ENCODE results near the gene CDH23. TPM values are rescaled to one million over a fixed set of nuclear protein-coding genes. Genes with fewer than 3 reads are reported as not detected.

Gene CDH23
- total RNA-seq, 4 donors from 2014 or later, result 14.4 to 29.6 (median 19.7) TPM

GRCh38 chr10:71582019-71582418, 185.3 kb downstream of the CDH23 start:
- DNase-seq (ENCODE audit: extremely low spot score), result no peak
- 78% methylated on average over 3 of the region's 3 CpGs for WGBS
- Histone ChIP-seq H3K9me3 (no peaks in the 10 kb centered on the region), H3K27me3 (no peaks in the 10 kb centered on the region), H3K27ac (replicated peaks in 1 of 4) (no peak overlapping the region), H3K4me1 (no peaks in the 10 kb centered on the region), H3K4me3 (no peak overlapping the region), H3K36me3 (no peaks in the 10 kb centered on the region)
- TF ChIP-seq POLR2AphosphoS5 (IDR thresholded peaks at IDR 0.05) (no peak), POLR2A (IDR thresholded peaks at IDR 0.05; ENCODE audit: low read depth) (no peak), EP300 (IDR thresholded peaks at IDR 0.05) (no peak)
- TF ChIP-seq, protein P1, sequence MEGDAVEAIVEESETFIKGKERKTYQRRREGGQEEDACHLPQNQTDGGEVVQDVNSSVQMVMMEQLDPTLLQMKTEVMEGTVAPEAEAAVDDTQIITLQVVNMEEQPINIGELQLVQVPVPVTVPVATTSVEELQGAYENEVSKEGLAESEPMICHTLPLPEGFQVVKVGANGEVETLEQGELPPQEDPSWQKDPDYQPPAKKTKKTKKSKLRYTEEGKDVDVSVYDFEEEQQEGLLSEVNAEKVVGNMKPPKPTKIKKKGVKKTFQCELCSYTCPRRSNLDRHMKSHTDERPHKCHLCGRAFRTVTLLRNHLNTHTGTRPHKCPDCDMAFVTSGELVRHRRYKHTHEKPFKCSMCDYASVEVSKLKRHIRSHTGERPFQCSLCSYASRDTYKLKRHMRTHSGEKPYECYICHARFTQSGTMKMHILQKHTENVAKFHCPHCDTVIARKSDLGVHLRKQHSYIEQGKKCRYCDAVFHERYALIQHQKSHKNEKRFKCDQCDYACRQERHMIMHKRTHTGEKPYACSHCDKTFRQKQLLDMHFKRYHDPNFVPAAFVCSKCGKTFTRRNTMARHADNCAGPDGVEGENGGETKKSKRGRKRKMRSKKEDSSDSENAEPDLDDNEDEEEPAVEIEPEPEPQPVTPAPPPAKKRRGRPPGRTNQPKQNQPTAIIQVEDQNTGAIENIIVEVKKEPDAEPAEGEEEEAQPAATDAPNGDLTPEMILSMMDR (IDR thresholded peaks at IDR 0.05), result no peak
- intact Hi-C loops (cut with DNase I), result no loop called here

GRCh38 chr10:71582506-71583475, 186.1 kb downstream of the CDH23 start:
- intact Hi-C loops (cut with DNase I), result no loop called here
- no peak overlapping the region for H3K27ac ChIP-seq (replicated peaks in 1 of 4)
- WGBS, result 90% methylated on average over 18 of the region's 21 CpGs
- no peaks in the 10 kb centered on the region for H3K27me3 ChIP-seq
- no peak for TF ChIP-seq POLR2A (IDR thresholded peaks at IDR 0.05; ENCODE audit: low read depth)
- TF ChIP-seq POLR2AphosphoS5 (IDR thresholded peaks at IDR 0.05), result no peak
- TF ChIP-seq, protein P1 (IDR thresholded peaks at IDR 0.05), result no peak
- TF ChIP-seq EP300 (IDR thresholded peaks at IDR 0.05), result no peak
- no peaks in the 10 kb centered on the region for H3K9me3 ChIP-seq
- no peak for DNase-seq (ENCODE audit: extremely low spot score)
- no peaks in the 10 kb centered on the region for H3K36me3 ChIP-seq
- no peak overlapping the region for H3K4me3 ChIP-seq
- no peaks in the 10 kb centered on the region for H3K4me1 ChIP-seq

DNA sequence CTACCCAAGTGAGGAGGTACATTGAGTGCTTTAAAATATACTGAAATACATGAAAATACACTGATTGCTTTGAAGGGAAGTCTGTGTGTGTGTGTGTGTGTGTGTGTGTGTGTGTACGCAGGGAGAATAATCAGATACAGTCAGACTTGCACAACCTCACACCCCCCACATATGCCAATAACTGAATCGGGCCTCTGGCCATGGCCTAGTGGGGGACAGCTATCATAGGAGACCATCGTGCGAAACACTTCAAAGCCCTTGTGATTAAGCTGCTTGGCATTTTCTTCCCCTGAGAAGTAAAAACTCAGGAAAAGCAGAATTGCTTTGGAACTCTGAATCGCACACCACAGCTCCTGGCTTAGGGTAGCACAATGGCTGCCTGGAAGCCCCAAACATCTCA, 187.7 kb downstream of the CDH23 start:
- Histone ChIP-seq H3K36me3 (no peaks in the 10 kb centered on the region), H3K27me3 (no peaks in the 10 kb centered on the region), H3K4me1 (no peaks in the 10 kb centered on the region), H3K9me3 (no peaks in the 10 kb centered on the region), H3K27ac (replicated peaks in 1 of 4) (no peak overlapping the region), H3K4me3 (no peak overlapping the region)
- no peak for DNase-seq (ENCODE audit: extremely low spot score)
- intact Hi-C loops (cut with DNase I), result no loop called here
- TF ChIP-seq EP300 (IDR thresholded peaks at IDR 0.05) (no peak), POLR2AphosphoS5 (IDR thresholded peaks at IDR 0.05) (no peak), POLR2A (IDR thresholded peaks at IDR 0.05; ENCODE audit: low read depth) (no peak)
- TF ChIP-seq, protein P1 (IDR thresholded peaks at IDR 0.05), result no peak
- WGBS, result 76% methylated on average over 5 of the region's 5 CpGs

DNA sequence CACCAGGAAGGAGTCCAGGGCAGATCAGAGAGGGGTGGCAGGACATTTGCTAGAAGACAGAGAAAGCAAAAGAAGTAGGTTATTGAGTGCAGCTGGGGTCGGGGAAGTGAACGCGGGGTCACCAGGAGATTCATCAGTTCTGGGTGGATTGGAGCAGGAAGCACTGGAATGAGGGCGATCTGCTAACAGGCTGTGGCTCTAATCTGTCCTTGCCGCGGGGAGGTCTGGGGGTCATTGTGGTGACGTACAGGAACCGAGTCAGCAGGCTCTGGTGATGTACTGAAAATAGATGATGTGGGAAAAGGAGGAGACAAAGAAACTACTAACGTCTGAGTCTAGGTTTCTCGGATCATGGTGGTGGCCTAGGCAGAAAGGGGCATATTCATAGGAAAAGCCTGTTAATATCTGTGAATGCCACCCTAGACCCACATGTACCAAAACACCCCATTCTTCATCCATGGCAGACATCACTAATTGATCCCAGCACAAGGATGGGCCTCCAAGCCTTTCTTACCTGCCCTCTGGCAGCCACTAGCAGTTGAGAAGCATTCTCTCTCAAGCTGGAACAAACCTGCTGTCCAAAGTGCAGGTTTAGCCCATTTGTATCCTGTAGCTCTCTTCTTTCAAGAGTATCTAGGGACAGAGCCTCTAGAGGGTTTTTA, 188.3 kb downstream of the CDH23 start:
- Histone ChIP-seq H3K4me3 (no peak overlapping the region), H3K4me1 (no peaks in the 10 kb centered on the region), H3K36me3 (no peaks in the 10 kb centered on the region), H3K27me3 (no peaks in the 10 kb centered on the region), H3K9me3 (no peaks in the 10 kb centered on the region), H3K27ac (replicated peaks in 1 of 4) (no peak overlapping the region)
- TF ChIP-seq POLR2A (IDR thresholded peaks at IDR 0.05; ENCODE audit: low read depth) (no peak), EP300 (IDR thresholded peaks at IDR 0.05) (no peak), POLR2AphosphoS5 (IDR thresholded peaks at IDR 0.05) (no peak)
- TF ChIP-seq, protein P1 (IDR thresholded peaks at IDR 0.05), result no peak
- WGBS, result 76% methylated on average over 10 of the region's 10 CpGs
- intact Hi-C loops (cut with DNase I), result no loop called here
- DNase-seq (ENCODE audit: extremely low spot score), result no peak
